Smooth muscle cell (in vitro differentiated cells): Measurements from ENCODE around the gene SLC2A1. TPM values are rescaled to one million over a fixed set of nuclear protein-coding genes. Genes with fewer than 3 reads are reported as not detected.
A peak's percentile ranks its signal among the peaks of the same experiment; 100 is the strongest.

ENCODE experiments used
- DNase-seq: peaks from one replicate; lab custom pipeline; 2025; ENCODE audit not compliant: unreplicated experiment; lab: John Stamatoyannopoulos, UW
- H2AFZ ChIP-seq: fragments of 200-600 bp; sonication (generic); 2 replicates; pipeline ENCODE4 v1.6.0; 2016; ENCODE audit warnings: antibody characterized with exemption, low read depth, mild to moderate bottlenecking
- H3F3A ChIP-seq: fragments of 200-600 bp; sonication (generic); 2 replicates; pipeline ENCODE4 v1.6.0; 2017; ENCODE audit warnings: antibody characterized with exemption, low read depth
- H3K27ac ChIP-seq: fragments of 200-600 bp; sonication (generic); 2 replicates; pipeline ENCODE4 v1.5.1; 2016; ENCODE audit warnings: low read depth, mild to moderate bottlenecking
- H3K27me3 ChIP-seq: fragments of 200-600 bp; sonication (generic); 2 replicates; pipeline ENCODE4 v1.6.1; 2016; ENCODE audit warnings: low read depth, mild to moderate bottlenecking
- H3K36me3 ChIP-seq: fragments of 200-600 bp; sonication (generic); 2 replicates; pipeline ENCODE4 v1.5.1; 2016; ENCODE audit warnings: low read depth
- H3K4me1 ChIP-seq: fragments of 200-600 bp; sonication (generic); 2 replicates; pipeline ENCODE4 v1.5.1; 2016; ENCODE audit warnings: low read depth
- H3K4me2 ChIP-seq: fragments of 200-600 bp; sonication (generic); 2 replicates; pipeline ENCODE4 v1.6.0; 2016; ENCODE audit warnings: mild to moderate bottlenecking
- H3K4me3 ChIP-seq: fragments of 200-600 bp; sonication (generic); 2 replicates; pipeline ENCODE4 v1.5.1; 2016; ENCODE audit warnings: mild to moderate bottlenecking
- H3K79me2 ChIP-seq: fragments of 200-600 bp; sonication (generic); 2 replicates; pipeline ENCODE4 v1.6.0; 2016; ENCODE audit warnings: low read depth, mild to moderate bottlenecking
- H3K9ac ChIP-seq: fragments of 200-600 bp; sonication (generic); 2 replicates; pipeline ENCODE4 v1.6.0; 2016; ENCODE audit warnings: low read depth
- H3K9me3 ChIP-seq: fragments of 200-600 bp; sonication (generic); replicated peaks from 2 replicates; pipeline ENCODE4 v1.5.1; 2016; ENCODE audit warnings: low read depth
- H4K20me1 ChIP-seq: fragments of 200-600 bp; sonication (generic); 2 replicates; pipeline ENCODE4 v1.6.0; 2016; ENCODE audit warnings: low read depth
- WGBS: methylation state at CpG from one replicate; pipeline ENCODE4 v1.1.7; 2016; ENCODE audit warnings: low lambda C conversion rate; 5-methylcytosine and 5-hydroxymethylcytosine counted together
- polyA plus RNA-seq: library from polyadenylated mRNA; unstranded; fragments of >200 nt; fragmentation: Nextera tagmentation; extraction: Ambion mirVana; gene quantifications from 2 replicates; pipeline ENCODE4 v1.2.1, GENCODE V29; 2016
- total RNA-seq: library from RNA; depleted of rRNA; stranded (reverse); fragments of >200 nt; gene quantifications from 2 replicates; pipeline ENCODE4 v1.2.3, GENCODE V29; 2014
- TF ChIP-seq, protein P1 (sequence below): fragments of 200-600 bp; sonication (generic); IDR thresholded peaks from 2 replicates; pipeline ENCODE4 v1.5.1; 2017; ENCODE audit warnings: borderline replicate concordance, mild to moderate bottlenecking, antibody characterized with exemption; ENCODE audit not compliant: insufficient read depth, poor library complexity, severe bottlenecking

The SLC2A1 gene
- total and polyA plus RNA-seq, 2 experiments from 2014 or later, result 275 to 1,091 TPM

- Histone ChIP-seq H3F3A (peaks cover 11% of the 10 kb centered on the region), H3K4me2 (no peak overlapping the region), H3K36me3 (no peaks in the 10 kb centered on the region), H4K20me1 (peaks cover 100% of the 10 kb centered on the region), H3K9me3 (no peaks in the 10 kb centered on the region), H2AFZ (no peak overlapping the region), H3K79me2 (peaks cover 54% of the 10 kb centered on the region), H3K9ac (no peak overlapping the region), H3K27ac (peak overlapping the region; percentile 99), H3K4me3 (no peak overlapping the region), H3K27me3 (no peaks in the 10 kb centered on the region), H3K4me1 (peaks cover 3% of the 10 kb centered on the region)
- 87% methylated on average over 9 of the region's 9 CpGs for WGBS
- no peak for DNase-seq
- TF ChIP-seq, protein P1, sequence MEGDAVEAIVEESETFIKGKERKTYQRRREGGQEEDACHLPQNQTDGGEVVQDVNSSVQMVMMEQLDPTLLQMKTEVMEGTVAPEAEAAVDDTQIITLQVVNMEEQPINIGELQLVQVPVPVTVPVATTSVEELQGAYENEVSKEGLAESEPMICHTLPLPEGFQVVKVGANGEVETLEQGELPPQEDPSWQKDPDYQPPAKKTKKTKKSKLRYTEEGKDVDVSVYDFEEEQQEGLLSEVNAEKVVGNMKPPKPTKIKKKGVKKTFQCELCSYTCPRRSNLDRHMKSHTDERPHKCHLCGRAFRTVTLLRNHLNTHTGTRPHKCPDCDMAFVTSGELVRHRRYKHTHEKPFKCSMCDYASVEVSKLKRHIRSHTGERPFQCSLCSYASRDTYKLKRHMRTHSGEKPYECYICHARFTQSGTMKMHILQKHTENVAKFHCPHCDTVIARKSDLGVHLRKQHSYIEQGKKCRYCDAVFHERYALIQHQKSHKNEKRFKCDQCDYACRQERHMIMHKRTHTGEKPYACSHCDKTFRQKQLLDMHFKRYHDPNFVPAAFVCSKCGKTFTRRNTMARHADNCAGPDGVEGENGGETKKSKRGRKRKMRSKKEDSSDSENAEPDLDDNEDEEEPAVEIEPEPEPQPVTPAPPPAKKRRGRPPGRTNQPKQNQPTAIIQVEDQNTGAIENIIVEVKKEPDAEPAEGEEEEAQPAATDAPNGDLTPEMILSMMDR, result no peak
Observed at GRCh38 chr1:42933610-42934491, 24.8 kb downstream of the SLC2A1 start.

GRCh38 chr1:42933060-42933586, 25.5 kb downstream of the SLC2A1 start:
- Histone ChIP-seq H3K27ac (peak overlapping the region; percentile 99), H3K27me3 (no peaks in the 10 kb centered on the region), H3K4me1 (peaks cover 3% of the 10 kb centered on the region), H3K9me3 (no peaks in the 10 kb centered on the region), H3K4me2 (no peak overlapping the region), H2AFZ (no peak overlapping the region), H3K79me2 (peaks cover 47% of the 10 kb centered on the region), H3K9ac (no peak overlapping the region), H3K4me3 (no peak overlapping the region), H3F3A (peaks cover 11% of the 10 kb centered on the region), H4K20me1 (peaks cover 100% of the 10 kb centered on the region), H3K36me3 (no peaks in the 10 kb centered on the region)
- 94% methylated on average over 5 of the region's 5 CpGs for WGBS
- no peak for DNase-seq
- TF ChIP-seq, protein P1, result no peak

GRCh38 chr1:42932442-42932941, 26.2 kb downstream of the SLC2A1 start:
- H3K4me2 ChIP-seq, result no peak overlapping the region
- H3K9me3 ChIP-seq, result no peaks in the 10 kb centered on the region
- no peaks in the 10 kb centered on the region for H3K27me3 ChIP-seq
- peaks cover 11% of the 10 kb centered on the region for H3F3A ChIP-seq
- H3K4me1 ChIP-seq, result peaks cover 3% of the 10 kb centered on the region
- no peak overlapping the region for H3K4me3 ChIP-seq
- no peak overlapping the region for H3K9ac ChIP-seq
- no peaks in the 10 kb centered on the region for H3K36me3 ChIP-seq
- peaks cover 100% of the 10 kb centered on the region for H4K20me1 ChIP-seq
- 90% methylated on average over 5 of the region's 5 CpGs for WGBS
- no peak for DNase-seq
- no peak overlapping the region for H2AFZ ChIP-seq
- H3K27ac ChIP-seq, result peak overlapping the region; percentile 58
- H3K79me2 ChIP-seq, result peaks cover 40% of the 10 kb centered on the region
- TF ChIP-seq, protein P1, result no peak
